HepG2 (cell line): Measurements from ENCODE around the gene PIK3R5. TPM values are rescaled to one million over a fixed set of nuclear protein-coding genes. Genes with fewer than 3 reads are reported as not detected.

Source experiments
- ATAC-seq: fragments of 200-7000 bp; cut with Tn5 transposase; 3 replicates; pipeline ENCODE4 v1.9.1; 2020; ENCODE audit warnings: mild to moderate bottlenecking, moderate library complexity
- BruUV-seq: library from RNA; stranded (reverse); fragments of 400-500 nt; replicated peaks from 2 replicates; lab custom pipeline; 2021; lab: Mats Ljungman, UMichigan
- CTCF ChIA-PET: fragments of 300-600 bp; formaldehyde crosslinking; extraction: SDS; loops from one replicate; lab custom pipeline; 2021; ENCODE audit warnings: low total read pairs, inconsistent platforms, low intra/inter-chr PET ratio; lab: Yijun Ruan, JAX
- POLR2A ChIA-PET: fragments of 350-600 bp; sonication (Branson Sonifier 250); formaldehyde crosslinking; loops from one replicate; lab custom pipeline; 2020; ENCODE audit warnings: antibody characterized with exemption, inconsistent platforms; lab: Yijun Ruan, JAX
- DNase-seq: peaks from one replicate; pipeline ENCODE4 v3.0.0-alpha.2; 2015; ENCODE audit warnings: low spot score
- FAIRE-seq: peaks from 3 replicates; lab custom pipeline; 2011; peaks lifted over from hg19 to GRCh38; lab: Jason Lieb, UNC
- H2AFZ ChIP-seq: one replicate; pipeline ENCODE4 v1.6.1; 2011; ENCODE audit warnings: low read length, inconsistent platforms
- H3K27ac ChIP-seq: fragments of 300-600 bp; 3 replicates; pipeline ENCODE4 v1.8.0; 2011; ENCODE audit warnings: mixed run types, mild to moderate bottlenecking, mixed read lengths, low read length, inconsistent platforms; ENCODE audit not compliant: insufficient read depth; ENCODE audit errors: extremely low read length
- H3K27me3 ChIP-seq, 2 experiments: fragments of 200-600 bp in 1 of 2; 2 replicates in 1 of 2; 3 replicates in 1 of 2; pipeline versions ENCODE4 v1.6.0 to v1.8.0; 2011; ENCODE audit warnings: low read length in 2 of 2, mild to moderate bottlenecking in 2 of 2, moderate library complexity in 2 of 2, inconsistent platforms in 1 of 2; ENCODE audit not compliant: insufficient read depth in 2 of 2, control insufficient read depth in 1 of 2
- H3K36me3 ChIP-seq, 2 experiments: fragments of 200-600 bp in 1 of 2; replicated peaks in 1 of 2; 2 replicates in 1 of 2; 3 replicates in 1 of 2; pipeline versions ENCODE4 v1.5.1 to v1.8.0; 2011; ENCODE audit warnings: low read length in 2 of 2, inconsistent platforms in 1 of 2; ENCODE audit not compliant: insufficient read depth in 2 of 2, control insufficient read depth in 1 of 2
- H3K4me1 ChIP-seq: 2 replicates; pipeline ENCODE4 v1.5.1; 2012; ENCODE audit warnings: low read length, inconsistent platforms; ENCODE audit not compliant: insufficient read depth
- H3K4me2 ChIP-seq: 2 replicates; pipeline ENCODE4 v1.6.0; 2011; ENCODE audit warnings: low read depth, low read length, inconsistent platforms
- H3K4me3 ChIP-seq, 3 experiments: fragments of 200-600 bp in 1 of 3; sonication (generic), shearing (Covaris generic) in 1 of 3; replicated peaks in 1 of 3; 2 replicates each; pipeline ENCODE4 v1.5.1; 2011 to 2016; ENCODE audit warnings: low read length in 3 of 3, inconsistent platforms in 2 of 3, low read depth in 2 of 3, mild to moderate bottlenecking in 2 of 3, control low read depth in 1 of 3, mixed read lengths in 1 of 3; ENCODE audit not compliant: insufficient read depth in 1 of 3
- H3K79me2 ChIP-seq: one replicate; pipeline ENCODE4 v1.6.1; 2011; ENCODE audit warnings: low read length, inconsistent platforms; ENCODE audit not compliant: insufficient read depth
- H3K9ac ChIP-seq: 2 replicates; pipeline ENCODE4 v1.6.0; 2011; ENCODE audit warnings: mild to moderate bottlenecking, low read depth, low read length, inconsistent platforms; ENCODE audit not compliant: insufficient read depth
- H3K9me3 ChIP-seq: 2 replicates; pipeline ENCODE4 v1.5.1; 2012; ENCODE audit warnings: mild to moderate bottlenecking, low read length
- H4K20me1 ChIP-seq: 2 replicates; pipeline ENCODE4 v1.6.0; 2011; ENCODE audit warnings: inconsistent platforms, mild to moderate bottlenecking, low read length, moderate library complexity; ENCODE audit not compliant: insufficient read depth
- BHLHE40 ChIP-seq: IDR thresholded peaks from 2 replicates; pipeline ENCODE4 v1.6.1; 2011; ENCODE audit warnings: low read length, improper control_type of control experiment
- CHD2 ChIP-seq: IDR thresholded peaks from 2 replicates; pipeline ENCODE4 v1.6.1; 2011; ENCODE audit warnings: low read depth, low read length, improper control_type of control experiment
- ETV6 ChIP-seq: sonication (generic); formaldehyde crosslinking; conservative IDR thresholded peaks from 2 replicates; pipeline ENCODE4 v1.4.0; 2020; ENCODE audit warnings: missing genetic modification reagents
- FOXC1 ChIP-seq: sonication (generic); formaldehyde crosslinking; IDR thresholded peaks from 2 replicates; pipeline ENCODE4 v1.8.0; 2022; ENCODE audit warnings: mild to moderate bottlenecking, missing genetic modification reagents, borderline replicate concordance
- GATA4 ChIP-seq: sonication (generic); IDR thresholded peaks from 2 replicates; pipeline ENCODE4 v1.6.1; 2016; ENCODE audit warnings: antibody characterized with exemption, low read depth, borderline replicate concordance
- HOXD1 ChIP-seq: sonication (generic); formaldehyde crosslinking; IDR thresholded peaks from 2 replicates; pipeline ENCODE4 v1.5.0; 2020; ENCODE audit warnings: missing genetic modification reagents
- KLF9 ChIP-seq: IDR thresholded peaks from 2 replicates; pipeline ENCODE4 v1.6.1; 2016; ENCODE audit warnings: low read depth
- MATR3 ChIP-seq: sonication (generic); formaldehyde crosslinking; IDR thresholded peaks from 2 replicates; pipeline ENCODE4 v1.4.0; 2020; ENCODE audit warnings: missing genetic modification reagents
- RAD21 ChIP-seq: fragments of 450-650 bp; formaldehyde crosslinking; IDR thresholded peaks from 2 replicates; pipeline ENCODE4 v1.5.0; 2020; ENCODE audit warnings: mild to moderate bottlenecking
- RAD51 ChIP-seq: fragments of 450-650 bp; IDR thresholded peaks from 2 replicates; pipeline ENCODE4 v1.6.1; 2016; ENCODE audit warnings: borderline replicate concordance
- SALL1 ChIP-seq: sonication (generic); formaldehyde crosslinking; IDR thresholded peaks from 2 replicates; pipeline ENCODE4 v1.8.0; 2022; ENCODE audit warnings: mild to moderate bottlenecking, missing genetic modification reagents
- SMAD3 ChIP-seq: sonication (generic); formaldehyde crosslinking; IDR thresholded peaks from 2 replicates; pipeline ENCODE4 v1.4.0; 2020; ENCODE audit warnings: missing genetic modification reagents
- SMC3 ChIP-seq: IDR thresholded peaks from 2 replicates; pipeline ENCODE4 v1.6.1; 2011; ENCODE audit warnings: low read length, improper control_type of control experiment
- SRY ChIP-seq: sonication (generic); formaldehyde crosslinking; IDR thresholded peaks from 2 replicates; pipeline ENCODE4 v1.8.0; 2022; ENCODE audit warnings: mild to moderate bottlenecking, missing genetic modification reagents
- YEATS4 ChIP-seq: sonication (generic); formaldehyde crosslinking; IDR thresholded peaks from 2 replicates; pipeline ENCODE4 v1.4.0; 2020; ENCODE audit warnings: missing genetic modification reagents, borderline replicate concordance
- ZKSCAN1 ChIP-seq: fragments of 150-350 bp; IDR thresholded peaks from 2 replicates; pipeline ENCODE4 v1.6.1; 2014; ENCODE audit warnings: low read length
- ZNF12 ChIP-seq: sonication (generic); formaldehyde crosslinking; IDR thresholded peaks from 2 replicates; pipeline ENCODE4 v1.5.0; 2020; ENCODE audit warnings: missing genetic modification reagents
- ZNF138 ChIP-seq: sonication (generic); formaldehyde crosslinking; IDR thresholded peaks from 2 replicates; pipeline ENCODE4 v1.5.0; 2020; ENCODE audit warnings: mild to moderate bottlenecking, low read depth, missing genetic modification reagents
- ZNF264 ChIP-seq: sonication (generic); formaldehyde crosslinking; IDR thresholded peaks from 2 replicates; pipeline ENCODE4 v1.4.0; 2020; ENCODE audit warnings: missing genetic modification reagents
- ZNF496 ChIP-seq: sonication (generic); formaldehyde crosslinking; IDR thresholded peaks from 2 replicates; pipeline ENCODE4 v1.8.1; 2023; ENCODE audit warnings: mild to moderate bottlenecking, moderate library complexity, missing genetic modification reagents; ENCODE audit not compliant: insufficient replicate concordance
- ZSCAN30 ChIP-seq: sonication (generic); formaldehyde crosslinking; IDR thresholded peaks from 2 replicates; pipeline ENCODE4 v1.5.0; 2020; ENCODE audit warnings: mild to moderate bottlenecking, missing genetic modification reagents
- WGBS: methylation state at CpG from one replicate; pipeline ENCODE4 v1.1.6; 2017; ENCODE audit warnings: low lambda C conversion rate; 5-methylcytosine and 5-hydroxymethylcytosine counted together
- in situ Hi-C: cut with HindIII; loops from 2 replicates; pipeline ENCODE4 v1.10.0; 2017; ENCODE audit warnings: low pct_unique_long_range_greater_than_20kb; ENCODE audit not compliant: extremely low pct_ligation_motif_present
- intact Hi-C: fragments of 100-400 bp; cut with micrococcal nuclease; formaldehyde crosslinking; loops from one replicate; pipeline ENCODE4 v1.10.0; 2022; ENCODE audit not compliant: unreplicated experiment
- polyA plus RNA-seq, 8 experiments: library from polyadenylated mRNA; depleted of rRNA in 3 of 8; stranded (reverse) in 7 of 8; unstranded in 1 of 8; fragments of >200 nt; fragmentation: Illumina TruSeq in 4 of 8; extraction: Trizol in 4 of 8; gene quantifications; 2 replicates each; pipeline versions ENCODE4 v1.2.1 to v1.2.3, GENCODE V29; 2011 to 2016; ENCODE audit warnings: low read depth in 4 of 8, missing spikeins in 1 of 8, mixed read lengths in 1 of 8; ENCODE audit not compliant: insufficient read depth in 1 of 8
- total RNA-seq, 5 experiments: library from RNA; depleted of rRNA; stranded (reverse); fragments of >200 nt; fragmentation: Illumina TruSeq; extraction: Trizol; gene quantifications; 2 replicates each; pipeline ENCODE4 v1.2.3, GENCODE V29; 2016; ENCODE audit warnings: low read depth in 1 of 5
- TF ChIP-seq, protein P1 (sequence below): sonication (generic); formaldehyde crosslinking; IDR thresholded peaks from 2 replicates; pipeline ENCODE4 v1.4.0; 2020; ENCODE audit warnings: mild to moderate bottlenecking, missing genetic modification reagents
- TF ChIP-seq, protein P2 (sequence below): IDR thresholded peaks from 2 replicates; pipeline ENCODE4 v1.6.1; 2016; ENCODE audit warnings: mild to moderate bottlenecking, missing biosample characterization, missing genetic modification reagents

PIK3R5 gene
- total and polyA plus RNA-seq, 2 of the 13 experiments (the other 11 are each of a cell fraction or from before 2014, with no cell fraction given) = not detected

DNA sequence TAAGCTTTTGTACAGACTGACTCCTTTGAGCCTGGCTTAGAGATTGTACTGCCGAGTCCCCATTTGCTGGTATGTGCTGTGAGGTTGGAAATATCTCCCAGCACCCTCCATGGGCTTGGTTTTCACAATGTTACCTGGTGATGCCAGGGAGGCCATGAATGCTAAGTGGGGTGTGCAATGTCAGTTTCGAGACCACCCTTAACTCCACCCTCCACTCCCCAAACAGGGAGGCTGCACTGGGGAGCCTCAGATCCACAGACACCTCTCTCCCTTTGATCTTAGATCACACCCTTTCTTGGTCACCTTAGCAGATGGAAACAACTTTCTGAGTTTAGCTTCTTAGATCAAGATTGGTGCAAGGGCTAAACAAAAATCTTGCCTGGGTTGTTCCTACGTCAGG is 69.4 kb downstream of the PIK3R5 start (continued):
- TF ChIP-seq, protein P1, sequence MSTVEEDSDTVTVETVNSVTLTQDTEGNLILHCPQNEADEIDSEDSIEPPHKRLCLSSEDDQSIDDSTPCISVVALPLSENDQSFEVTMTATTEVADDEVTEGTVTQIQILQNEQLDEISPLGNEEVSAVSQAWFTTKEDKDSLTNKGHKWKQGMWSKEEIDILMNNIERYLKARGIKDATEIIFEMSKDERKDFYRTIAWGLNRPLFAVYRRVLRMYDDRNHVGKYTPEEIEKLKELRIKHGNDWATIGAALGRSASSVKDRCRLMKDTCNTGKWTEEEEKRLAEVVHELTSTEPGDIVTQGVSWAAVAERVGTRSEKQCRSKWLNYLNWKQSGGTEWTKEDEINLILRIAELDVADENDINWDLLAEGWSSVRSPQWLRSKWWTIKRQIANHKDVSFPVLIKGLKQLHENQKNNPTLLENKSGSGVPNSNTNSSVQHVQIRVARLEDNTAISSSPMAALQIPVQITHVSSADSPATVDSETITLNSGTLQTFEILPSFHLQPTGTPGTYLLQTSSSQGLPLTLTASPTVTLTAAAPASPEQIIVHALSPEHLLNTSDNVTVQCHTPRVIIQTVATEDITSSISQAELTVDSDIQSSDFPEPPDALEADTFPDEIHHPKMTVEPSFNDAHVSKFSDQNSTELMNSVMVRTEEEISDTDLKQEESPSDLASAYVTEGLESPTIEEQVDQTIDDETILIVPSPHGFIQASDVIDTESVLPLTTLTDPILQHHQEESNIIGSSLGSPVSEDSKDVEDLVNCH (CRISPR knock-in tag) = no peak
- TF ChIP-seq ZNF496 (CRISPR knock-in tag) = no peak
- TF ChIP-seq SRY (CRISPR knock-in tag) = no peak
- no peak for TF ChIP-seq ZNF138 (CRISPR knock-in tag)
- TF ChIP-seq HOXD1 (CRISPR knock-in tag) = no peak
- no peak for TF ChIP-seq MATR3 (CRISPR knock-in tag)
- TF ChIP-seq ZNF12 (CRISPR knock-in tag) = no peak
- TF ChIP-seq GATA4 = no peak

DNA sequence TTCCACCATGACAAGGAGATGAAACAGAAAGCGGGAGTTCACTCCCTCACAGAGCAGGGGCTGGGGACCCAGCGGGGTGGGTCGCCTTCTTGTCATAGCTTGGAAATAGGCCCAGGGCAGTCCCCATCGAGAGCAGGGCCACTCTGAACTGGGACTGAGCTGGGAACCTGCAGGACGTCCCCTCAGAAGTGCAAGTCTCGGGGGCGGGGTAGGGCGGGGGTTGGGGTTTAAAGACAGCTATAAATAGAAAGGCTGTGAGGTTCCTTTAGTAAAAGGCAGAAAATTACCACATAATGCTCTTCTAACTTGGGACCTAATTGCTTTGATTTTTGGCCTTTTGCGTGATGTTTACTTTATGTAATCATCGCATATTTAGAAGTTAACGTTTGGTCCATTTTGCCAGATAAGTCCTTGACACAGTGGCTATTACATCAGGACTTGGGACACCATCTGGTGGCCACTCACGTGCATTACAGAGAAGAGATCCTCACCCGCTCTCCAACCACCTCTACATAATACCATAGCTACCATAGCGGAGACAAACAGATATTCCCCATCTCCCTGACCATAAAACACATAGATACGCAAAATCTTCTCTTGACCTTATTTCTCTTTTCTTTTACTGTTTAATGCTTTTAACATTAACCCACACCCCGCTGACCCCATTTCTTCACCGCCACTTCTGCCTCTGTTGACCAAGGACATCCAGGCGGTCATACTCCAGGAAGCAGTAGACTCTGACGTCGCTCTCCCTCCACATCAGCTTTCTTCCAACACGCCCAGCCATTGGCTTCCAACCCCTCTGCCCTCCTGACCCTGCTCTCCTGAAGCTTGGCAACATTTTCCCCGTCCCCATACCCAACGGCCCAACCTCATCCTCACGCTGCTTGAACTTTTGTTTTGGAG is 70.6 kb downstream of the PIK3R5 start:
- Histone ChIP-seq H3K79me2 (no peaks in the 10 kb centered on the region), H4K20me1 (no peaks in the 10 kb centered on the region), H3K9me3 (no peaks in the 10 kb centered on the region), H3K36me3 (no peaks in the 10 kb centered on the region), H2AFZ (no peak overlapping the region), H3K27me3 (peaks cover 10 to 66% of the 10 kb centered on the region in 2 experiments; a peak in 4 of 5 replicates), H3K4me1 (no peaks in the 10 kb centered on the region), H3K4me2 (no peak overlapping the region), H3K4me3 (no peak overlapping the region), H3K27ac (no peak overlapping the region), H3K9ac (no peak overlapping the region)
- CTCF ChIA-PET = interaction anchor here (1.1 to 1.2 kb wide), 2 partner anchors 91 to 141 kb away, joined by 4 to 6 read pairs; no protein-coding TSS in a partner anchor
- BruUV-seq = no TSS peak
- in situ Hi-C loops = loop anchor here (5.0 kb wide), 1 partner anchor 98 kb away; the partner anchor contains the start of gene MFSD6L
- POLR2A ChIA-PET = no interaction called here
- ATAC-seq (peak; percentile 87), DNase-seq (peak; percentile 52), FAIRE-seq (peak; percentile 62)
- WGBS = 26% methylated on average over 24 of the region's 24 CpGs
- intact Hi-C loops = loop anchor here (5.0 kb wide), 1 partner anchor 93 kb away; no protein-coding TSS in a partner anchor
- TF ChIP-seq ZNF264 (CRISPR knock-in tag) = no peak
- no peak for TF ChIP-seq YEATS4 (CRISPR knock-in tag)
- TF ChIP-seq, protein P2, sequence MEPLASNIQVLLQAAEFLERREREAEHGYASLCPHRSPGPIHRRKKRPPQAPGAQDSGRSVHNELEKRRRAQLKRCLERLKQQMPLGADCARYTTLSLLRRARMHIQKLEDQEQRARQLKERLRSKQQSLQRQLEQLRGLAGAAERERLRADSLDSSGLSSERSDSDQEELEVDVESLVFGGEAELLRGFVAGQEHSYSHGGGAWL = no peak
- no peak for TF ChIP-seq ZKSCAN1
- no peak for TF ChIP-seq MATR3 (CRISPR knock-in tag)
- peak; percentile 73; the same call in 1 of the 2 replicates for TF ChIP-seq SMC3
- no peak for TF ChIP-seq FOXC1 (CRISPR knock-in tag)
- no peak for TF ChIP-seq CHD2
- no peak for TF ChIP-seq KLF9 (CRISPR knock-in tag)
- TF ChIP-seq SMAD3 (CRISPR knock-in tag) = no peak
- peak; percentile 51; the same call in 1 of the 2 replicates for TF ChIP-seq RAD21
- no peak for TF ChIP-seq BHLHE40
- no peak for TF ChIP-seq ZSCAN30
- TF ChIP-seq ETV6 = no peak
- TF ChIP-seq SALL1 (CRISPR knock-in tag) = no peak
- TF ChIP-seq RAD51 = no peak
